Sigmoid colon (tissue), 7 donors: ENCODE measurements around the gene IGSF10. TPM values are rescaled to one million over a fixed set of nuclear protein-coding genes. Genes with fewer than 3 reads are reported as not detected.
A peak's percentile ranks its signal among the peaks of the same experiment; 100 is the strongest.
"Not testable (repeated sequence)": the region's sequence is repeated elsewhere in the genome, so short reads cannot be mapped to it uniquely, and the experiment has no call there.

Source experiments
- DNase-seq: peaks from one replicate; pipeline ENCODE4 v3.0.0-alpha.2; 2019
- H3K27ac ChIP-seq, 4 donors: fragments of 200-600 bp; sonication (generic); one replicate each; pipeline ENCODE4 v1.5.1; 2016 to 2019; ENCODE audit warnings: mild to moderate bottlenecking in 1 of 4
- H3K27me3 ChIP-seq, 3 donors: fragments of 200-600 bp; sonication (generic); one replicate each; pipeline ENCODE4 v1.5.1; 2019; ENCODE audit warnings: mild to moderate bottlenecking in 1 of 3
- H3K36me3 ChIP-seq, 4 donors: fragments of 200-600 bp; sonication (generic); one replicate each; pipeline ENCODE4 v1.5.1; 2016 to 2019
- H3K4me1 ChIP-seq, 4 donors: fragments of 200-600 bp; sonication (generic); one replicate each; pipeline ENCODE4 v1.5.1; 2017 to 2019
- H3K4me3 ChIP-seq, 4 donors: fragments of 200-600 bp; sonication (generic); one replicate each; pipeline ENCODE4 v1.5.1; 2017 to 2019; ENCODE audit warnings: mild to moderate bottlenecking in 2 of 4, moderate library complexity in 1 of 4
- H3K9me3 ChIP-seq, 4 donors: fragments of 200-600 bp in 3 of 4; sonication (generic) in 3 of 4; one replicate each; pipeline versions ENCODE4 v1.5.1 to v1.6.1; 2013 to 2019
- EP300 ChIP-seq, 4 donors: sonication (generic); formaldehyde crosslinking; IDR thresholded peaks; one replicate each; pipeline ENCODE4 v1.6.1; 2017; ENCODE audit warnings: antibody characterized with exemption in 4 of 4
- POLR2A ChIP-seq, 2 donors: fragments of 450-650 bp; IDR thresholded peaks; one replicate each; pipeline ENCODE4 v1.6.1; 2016; ENCODE audit warnings: antibody characterized with exemption in 2 of 2, mild to moderate bottlenecking in 2 of 2, moderate library complexity in 2 of 2
- POLR2AphosphoS5 ChIP-seq, 4 donors: sonication (generic); formaldehyde crosslinking; IDR thresholded peaks; one replicate each; pipeline ENCODE4 v1.6.1; 2017; ENCODE audit warnings: antibody characterized with exemption in 4 of 4
- WGBS, 2 donors: extraction: QIAGEN DNeasy Blood & Tissue Kit; methylation state at CpG; one replicate each; pipeline ENCODE4 v1.1.7; 2013; 5-methylcytosine and 5-hydroxymethylcytosine counted together
- intact Hi-C: fragments of 100-400 bp; cut with DNase I; formaldehyde crosslinking; loops from one replicate; pipeline ENCODE4 v1.15.1; 2023
- polyA plus RNA-seq, 3 donors: library from polyadenylated mRNA; stranded (reverse); fragments of 200-250 nt; gene quantifications; one replicate each; pipeline ENCODE4 v1.2.3, GENCODE V29; 2013
- total RNA-seq, 4 donors: library from RNA; depleted of rRNA; stranded (reverse); fragments of >200 nt; gene quantifications; one replicate each; pipeline ENCODE4 v1.1.0, GENCODE V29; 2016
- TF ChIP-seq, protein P1 (sequence below), 4 experiments: fragments of 450-650 bp in 3 of 4; fragments of 200-600 bp in 1 of 4; IDR thresholded peaks; one replicate each; pipeline ENCODE4 v1.5.1; 2016 to 2019; ENCODE audit warnings: antibody characterized with exemption in 4 of 4, mild to moderate bottlenecking in 3 of 4, moderate library complexity in 2 of 4
- donor health status: healthy with polysubstance abuse.
- donor health status: Bipolar disorder and iron deficiency.
- donor health status: healthy.

Gene IGSF10, protein sequence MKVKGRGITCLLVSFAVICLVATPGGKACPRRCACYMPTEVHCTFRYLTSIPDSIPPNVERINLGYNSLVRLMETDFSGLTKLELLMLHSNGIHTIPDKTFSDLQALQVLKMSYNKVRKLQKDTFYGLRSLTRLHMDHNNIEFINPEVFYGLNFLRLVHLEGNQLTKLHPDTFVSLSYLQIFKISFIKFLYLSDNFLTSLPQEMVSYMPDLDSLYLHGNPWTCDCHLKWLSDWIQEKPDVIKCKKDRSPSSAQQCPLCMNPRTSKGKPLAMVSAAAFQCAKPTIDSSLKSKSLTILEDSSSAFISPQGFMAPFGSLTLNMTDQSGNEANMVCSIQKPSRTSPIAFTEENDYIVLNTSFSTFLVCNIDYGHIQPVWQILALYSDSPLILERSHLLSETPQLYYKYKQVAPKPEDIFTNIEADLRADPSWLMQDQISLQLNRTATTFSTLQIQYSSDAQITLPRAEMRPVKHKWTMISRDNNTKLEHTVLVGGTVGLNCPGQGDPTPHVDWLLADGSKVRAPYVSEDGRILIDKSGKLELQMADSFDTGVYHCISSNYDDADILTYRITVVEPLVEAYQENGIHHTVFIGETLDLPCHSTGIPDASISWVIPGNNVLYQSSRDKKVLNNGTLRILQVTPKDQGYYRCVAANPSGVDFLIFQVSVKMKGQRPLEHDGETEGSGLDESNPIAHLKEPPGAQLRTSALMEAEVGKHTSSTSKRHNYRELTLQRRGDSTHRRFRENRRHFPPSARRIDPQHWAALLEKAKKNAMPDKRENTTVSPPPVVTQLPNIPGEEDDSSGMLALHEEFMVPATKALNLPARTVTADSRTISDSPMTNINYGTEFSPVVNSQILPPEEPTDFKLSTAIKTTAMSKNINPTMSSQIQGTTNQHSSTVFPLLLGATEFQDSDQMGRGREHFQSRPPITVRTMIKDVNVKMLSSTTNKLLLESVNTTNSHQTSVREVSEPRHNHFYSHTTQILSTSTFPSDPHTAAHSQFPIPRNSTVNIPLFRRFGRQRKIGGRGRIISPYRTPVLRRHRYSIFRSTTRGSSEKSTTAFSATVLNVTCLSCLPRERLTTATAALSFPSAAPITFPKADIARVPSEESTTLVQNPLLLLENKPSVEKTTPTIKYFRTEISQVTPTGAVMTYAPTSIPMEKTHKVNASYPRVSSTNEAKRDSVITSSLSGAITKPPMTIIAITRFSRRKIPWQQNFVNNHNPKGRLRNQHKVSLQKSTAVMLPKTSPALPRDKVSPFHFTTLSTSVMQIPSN (N-terminal part only)
- total RNA-seq: 1 to 10 TPM in 3 of 4 donors, under 1 TPM in 1; 0.41 to 7.2 (median 1.7) TPM
- under 1 TPM; 0.46 to 0.70 (median 0.60) TPM for polyA plus RNA-seq

DNA sequence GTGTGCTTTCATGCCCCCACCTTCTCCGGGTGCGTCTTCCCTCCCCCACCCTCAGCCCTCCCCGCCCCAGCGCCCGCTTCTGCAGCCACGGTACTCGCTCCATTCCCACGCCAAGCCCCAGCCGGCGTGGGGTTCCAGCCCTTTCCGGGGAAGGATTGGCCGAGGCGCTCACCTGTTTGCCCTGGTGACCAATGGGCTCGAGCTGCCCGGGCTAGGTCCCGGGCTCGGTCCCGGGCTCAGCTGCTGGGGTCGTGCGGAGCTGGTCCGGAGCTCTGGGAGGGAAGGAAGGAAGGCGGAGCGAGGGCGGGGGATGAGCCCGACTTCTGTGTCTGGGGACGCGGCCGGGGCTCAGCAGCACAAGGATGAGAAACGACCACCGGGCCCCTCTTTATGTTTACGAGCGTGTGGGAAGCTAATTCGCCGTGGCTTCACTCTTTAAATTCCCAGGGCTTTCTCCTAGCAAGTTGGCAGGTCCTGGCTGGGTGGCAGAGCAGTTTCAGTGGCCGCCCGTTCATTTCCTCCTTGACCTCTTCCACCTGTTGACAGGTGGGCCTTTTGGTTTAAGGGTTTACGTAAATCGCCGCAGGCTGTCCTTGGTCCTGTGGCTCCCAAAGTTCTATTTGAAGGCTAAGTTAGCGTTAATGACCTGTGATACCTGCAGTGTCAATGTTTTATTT is at the start of gene IGSF10:
IGSF10 (minus strand) TSS at position 288 of the 677 bp plus-strand sequence. CDS start 2,352 bp downstream, outside the sequence.
- intact Hi-C loops: no loop called here
- 6 to 22% methylated on average over 40 of the region's 40 CpGs for WGBS, 2 donors
- DNase-seq: no peak

DNA sequence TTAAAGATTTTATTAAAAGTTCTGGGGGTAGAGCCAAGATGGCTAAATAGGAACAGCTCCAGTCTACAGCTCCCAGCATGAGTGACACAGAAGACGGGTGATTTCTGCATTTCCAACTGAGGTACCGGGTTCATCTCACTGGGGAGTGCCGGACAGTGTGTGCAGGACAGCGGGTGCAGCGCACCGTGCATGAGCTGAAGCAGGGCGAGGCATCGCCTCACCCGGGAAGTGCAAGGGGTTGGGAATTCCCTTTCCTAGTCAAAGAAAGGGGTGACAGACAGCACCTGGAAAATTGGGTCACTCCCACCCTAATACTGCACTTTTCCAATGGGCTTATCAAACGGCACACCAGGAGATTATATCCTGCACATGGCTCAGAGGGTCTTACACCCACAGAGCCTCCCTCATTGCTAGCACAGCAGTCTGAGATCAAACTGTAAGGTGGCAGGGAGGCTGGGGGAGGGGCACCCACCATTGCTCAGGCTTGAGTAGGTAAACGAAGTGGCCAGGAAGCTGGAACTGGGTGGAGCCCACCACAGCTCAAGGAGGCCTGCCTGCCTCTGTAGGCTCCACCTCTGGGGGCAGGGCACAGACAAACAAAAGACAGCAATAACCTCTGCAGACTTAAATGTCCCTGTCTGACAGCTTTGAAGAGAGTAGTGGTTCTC is 48.7 kb upstream of the IGSF10 start:
- H3K4me1 ChIP-seq, H3K36me3 ChIP-seq, intact Hi-C loops, H3K9me3 ChIP-seq, H3K27ac ChIP-seq, DNase-seq, H3K27me3 ChIP-seq, H3K4me3 ChIP-seq: not testable (repeated sequence)
- 89 to 94% methylated on average over 11 of the region's 11 CpGs for WGBS, 2 donors

More for the DNA sequence above, at the start of gene IGSF10:
- no peaks in the 10 kb centered on the region for H3K9me3 ChIP-seq
- TF ChIP-seq EP300 (IDR thresholded peaks at IDR 0.05) (no peak), POLR2A (IDR thresholded peaks at IDR 0.05) (no peak), POLR2AphosphoS5 (IDR thresholded peaks at IDR 0.05) (no peak)
- TF ChIP-seq, protein P1, sequence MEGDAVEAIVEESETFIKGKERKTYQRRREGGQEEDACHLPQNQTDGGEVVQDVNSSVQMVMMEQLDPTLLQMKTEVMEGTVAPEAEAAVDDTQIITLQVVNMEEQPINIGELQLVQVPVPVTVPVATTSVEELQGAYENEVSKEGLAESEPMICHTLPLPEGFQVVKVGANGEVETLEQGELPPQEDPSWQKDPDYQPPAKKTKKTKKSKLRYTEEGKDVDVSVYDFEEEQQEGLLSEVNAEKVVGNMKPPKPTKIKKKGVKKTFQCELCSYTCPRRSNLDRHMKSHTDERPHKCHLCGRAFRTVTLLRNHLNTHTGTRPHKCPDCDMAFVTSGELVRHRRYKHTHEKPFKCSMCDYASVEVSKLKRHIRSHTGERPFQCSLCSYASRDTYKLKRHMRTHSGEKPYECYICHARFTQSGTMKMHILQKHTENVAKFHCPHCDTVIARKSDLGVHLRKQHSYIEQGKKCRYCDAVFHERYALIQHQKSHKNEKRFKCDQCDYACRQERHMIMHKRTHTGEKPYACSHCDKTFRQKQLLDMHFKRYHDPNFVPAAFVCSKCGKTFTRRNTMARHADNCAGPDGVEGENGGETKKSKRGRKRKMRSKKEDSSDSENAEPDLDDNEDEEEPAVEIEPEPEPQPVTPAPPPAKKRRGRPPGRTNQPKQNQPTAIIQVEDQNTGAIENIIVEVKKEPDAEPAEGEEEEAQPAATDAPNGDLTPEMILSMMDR (IDR thresholded peaks at IDR 0.05): no peak
- H3K4me3 ChIP-seq: peak within 1 kb of the TSS; percentile 34 to 61 (median 48)
- H3K4me1 ChIP-seq: peaks cover 0 to 21% (median 9%) of the 10 kb centered on the region in 4 donors
- H3K27me3 ChIP-seq: peaks cover 0 to 9% (median 0%) of the 10 kb centered on the region in 3 donors
- peak within 1 kb of the TSS in 1 of 4 donors; percentile 21 for H3K27ac ChIP-seq
- no peaks in the 10 kb centered on the region for H3K36me3 ChIP-seq

DNA sequence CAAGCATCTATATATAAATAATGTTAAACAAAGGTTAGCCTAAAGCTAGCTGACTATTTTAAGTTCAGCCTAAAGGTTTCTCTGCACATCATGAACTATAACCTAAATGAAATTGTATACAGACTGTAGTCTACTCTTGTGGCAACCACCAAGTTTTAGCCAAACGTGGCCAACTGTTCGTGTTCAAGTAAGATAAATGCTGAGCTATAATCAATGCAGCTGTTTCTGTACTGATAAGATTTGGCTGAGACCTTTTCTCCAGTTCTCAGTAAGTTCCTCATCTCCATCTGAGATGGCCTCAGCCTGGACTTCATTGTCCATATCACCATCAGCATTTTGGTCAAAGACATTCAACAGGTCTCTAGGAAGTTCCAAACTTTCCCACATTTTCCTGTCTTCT is 43.7 kb upstream of the IGSF10 start:
- H3K9me3 ChIP-seq: no peaks in the 10 kb centered on the region
- no peak overlapping the region for H3K4me3 ChIP-seq
- no peak for DNase-seq
- WGBS, 2 donors: 79 to 85% methylated on average over 2 of the region's 2 CpGs
- H3K4me1 ChIP-seq: no peaks in the 10 kb centered on the region
- TF ChIP-seq EP300 (IDR thresholded peaks at IDR 0.05) (no peak), POLR2A (IDR thresholded peaks at IDR 0.05) (no peak), POLR2AphosphoS5 (IDR thresholded peaks at IDR 0.05) (no peak)
- TF ChIP-seq, protein P1 (IDR thresholded peaks at IDR 0.05): no peak
- no peaks in the 10 kb centered on the region for H3K36me3 ChIP-seq
- H3K27ac ChIP-seq: no peak overlapping the region
- H3K27me3 ChIP-seq: no peaks in the 10 kb centered on the region
- intact Hi-C loops: no loop called here

DNA sequence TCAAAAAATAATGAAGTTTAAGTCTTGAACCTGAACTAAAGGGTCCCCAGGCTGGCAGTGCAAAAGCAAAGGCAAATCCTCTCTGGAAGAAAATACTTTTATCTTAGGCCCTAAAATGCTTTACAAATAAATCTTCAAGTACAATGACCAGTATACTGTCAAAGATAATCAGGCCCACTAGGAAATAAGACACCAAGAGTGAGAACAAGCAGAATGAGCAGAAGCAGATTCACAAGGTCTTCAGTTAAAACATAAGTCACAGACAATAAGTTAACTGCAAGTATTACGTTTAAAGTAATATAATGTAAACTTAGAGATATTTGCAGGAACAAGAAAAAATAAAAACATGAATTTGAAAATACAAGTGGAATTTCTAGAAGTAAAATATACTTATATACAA is 42.2 kb upstream of the IGSF10 start:
- no peak overlapping the region for H3K4me3 ChIP-seq

More for the DNA sequence above, 42.2 kb upstream of the IGSF10 start:
- Histone ChIP-seq H3K27ac (no peak overlapping the region), H3K27me3 (no peaks in the 10 kb centered on the region), H3K4me1 (no peaks in the 10 kb centered on the region), H3K9me3 (no peaks in the 10 kb centered on the region), H3K36me3 (no peaks in the 10 kb centered on the region)
- DNase-seq: no peak
- TF ChIP-seq EP300 (IDR thresholded peaks at IDR 0.05) (no peak), POLR2A (IDR thresholded peaks at IDR 0.05) (no peak), POLR2AphosphoS5 (IDR thresholded peaks at IDR 0.05) (no peak)
- TF ChIP-seq, protein P1 (IDR thresholded peaks at IDR 0.05): no peak
- intact Hi-C loops: no loop called here
- WGBS, 2 donors: 82 to 87% methylated on average over 1 of the region's 1 CpG
